ENCODE results near the gene TRIML2.

GRCh38 chr4:188130355-188130754, 21.0 kb upstream of the TRIML2 start:
- TF ChIP-seq POU6F1 (CRISPR knock-in tag; IDR thresholded peaks at IDR 0.05; ENCODE audit: borderline replicate concordance, low read depth), result no peak
- no peak for TF ChIP-seq CREB5 (CRISPR knock-in tag; IDR thresholded peaks at IDR 0.05; ENCODE audit: low read depth)
- TF ChIP-seq PATZ1 (CRISPR knock-in tag; IDR thresholded peaks at IDR 0.05; ENCODE audit: borderline replicate concordance), result no peak
- TF ChIP-seq ZFP3 (CRISPR knock-in tag; IDR thresholded peaks at IDR 0.05), result no peak
- no peak for TF ChIP-seq GLIS3 (CRISPR knock-in tag; IDR thresholded peaks at IDR 0.05)
- TF ChIP-seq ZFP30 (CRISPR knock-in tag; IDR thresholded peaks at IDR 0.05), result no peak
- no peak for TF ChIP-seq ISL1 (CRISPR knock-in tag; IDR thresholded peaks at IDR 0.05)
- no peak for TF ChIP-seq ZNF70 (CRISPR knock-in tag; IDR thresholded peaks at IDR 0.05)
- no peak for TF ChIP-seq CSDC2 (CRISPR knock-in tag; IDR thresholded peaks at IDR 0.05)
